Measurements from ENCODE around the gene PCDH9.

DNA sequence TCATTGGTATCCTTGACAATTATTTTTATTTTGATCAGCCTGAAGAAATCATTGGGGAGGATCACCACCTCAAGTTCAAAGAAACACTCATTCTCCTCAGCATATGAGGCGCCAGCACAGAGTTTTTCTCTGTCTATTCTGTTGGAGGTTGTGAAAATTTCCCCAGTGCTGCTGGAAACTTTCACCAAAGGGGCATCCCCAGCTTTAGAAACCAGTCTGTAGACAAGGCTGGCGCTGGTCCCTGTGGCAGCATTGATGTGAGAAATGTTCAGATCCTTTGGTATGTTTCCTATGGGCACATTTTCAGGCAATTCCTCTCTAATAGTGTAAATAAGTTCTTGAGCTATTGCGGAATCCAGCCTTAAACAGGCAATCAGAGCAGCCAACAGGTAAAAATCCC, 2.1 kb downstream of the PCDH9 start:
- TF ChIP-seq CTCF (IDR thresholded peaks at IDR 0.05; ENCODE audit: insufficient read depth, low read depth, low read length), result no peak
- no peak for TF ChIP-seq EZH2 (IDR thresholded peaks at IDR 0.05; ENCODE audit: insufficient read depth, low read length)

Data from astrocyte (in vitro differentiated cells and primary cell).